Measurements from ENCODE around the gene SDC4.
"Not testable (repeated sequence)": the region's sequence is repeated elsewhere in the genome, so short reads cannot be mapped to it uniquely, and the experiment has no call there.

Gene SDC4

GRCh38 chr20:45363611-45364492 lies 15.6 kb upstream of the SDC4 start:
- no peak for DNase-seq

- peak; percentile 97 for DNase-seq
Observed at GRCh38 chr20:45362804-45363610, 14.8 kb upstream of the SDC4 start, which contains the start of gene SYS1. TSS of gene SYS1 (plus strand) at chr20:45363156. CDS start at chr20:45363532, 376 bp downstream.

GRCh38 chr20:45361793-45362192 lies 13.6 kb upstream of the SDC4 start:
- no peak for DNase-seq

- no peak for DNase-seq
Observed at GRCh38 chr20:45359406-45360148, 11.4 kb upstream of the SDC4 start.

GRCh38 chr20:45359069-45359405 lies 10.8 kb upstream of the SDC4 start:
- DNase-seq = no peak

GRCh38 chr20:45358282-45359068 lies 10.3 kb upstream of the SDC4 start:
- DNase-seq = no peak

- no peak for DNase-seq
Observed at GRCh38 chr20:45355209-45356084, 7.2 kb upstream of the SDC4 start.

GRCh38 chr20:45354423-45355208 lies 6.4 kb upstream of the SDC4 start:
- DNase-seq = no peak

GRCh38 chr20:45353746-45354145 lies 5.5 kb upstream of the SDC4 start:
- no peak for DNase-seq

- DNase-seq = no peak
Observed at GRCh38 chr20:45352729-45353128, 4.5 kb upstream of the SDC4 start.

GRCh38 chr20:45350795-45351194 lies 2.6 kb upstream of the SDC4 start:
- DNase-seq = not testable (repeated sequence)

GRCh38 chr20:45350217-45350616 lies 2.0 kb upstream of the SDC4 start:
- DNase-seq = no peak

- DNase-seq = no peak
Observed at GRCh38 chr20:45347297-45347935, 808 bp downstream of the SDC4 start.

GRCh38 chr20:45346851-45347250 lies 1.4 kb downstream of the SDC4 start:
- DNase-seq = no peak

- no peak for DNase-seq
Observed at GRCh38 chr20:45346291-45346718, 1.9 kb downstream of the SDC4 start.

GRCh38 chr20:45345104-45345936 lies 2.9 kb downstream of the SDC4 start:
- no peak for DNase-seq

GRCh38 chr20:45344168-45344860 lies 3.9 kb downstream of the SDC4 start:
- DNase-seq = no peak

GRCh38 chr20:45343532-45344167 lies 4.6 kb downstream of the SDC4 start:
- DNase-seq = no peak

Measured in activated CD4-positive, alpha-beta T cell treated with anti-CD3 and anti-CD28 coated beads for 1 hour (primary cell).